DOHH2 (cell line): ENCODE data around the gene LENG8.

Experiments used
- EZH2phosphoT487 ChIP-seq: fragments of 200-600 bp; sonication (generic); IDR thresholded peaks from 2 replicates; pipeline ENCODE4 v1.6.1; 2017; ENCODE audit warnings: borderline replicate concordance, mild to moderate bottlenecking, antibody characterized with exemption, low read length, moderate library complexity, mixed read lengths
- TF ChIP-seq, protein P1 (sequence below): fragments of 200-600 bp; sonication (generic); IDR thresholded peaks from one replicate; pipeline ENCODE4 v1.5.1; 2014; ENCODE audit warnings: antibody characterized with exemption, mild to moderate bottlenecking, low read depth, low read length; ENCODE audit not compliant: poor library complexity, severe bottlenecking

DNA sequence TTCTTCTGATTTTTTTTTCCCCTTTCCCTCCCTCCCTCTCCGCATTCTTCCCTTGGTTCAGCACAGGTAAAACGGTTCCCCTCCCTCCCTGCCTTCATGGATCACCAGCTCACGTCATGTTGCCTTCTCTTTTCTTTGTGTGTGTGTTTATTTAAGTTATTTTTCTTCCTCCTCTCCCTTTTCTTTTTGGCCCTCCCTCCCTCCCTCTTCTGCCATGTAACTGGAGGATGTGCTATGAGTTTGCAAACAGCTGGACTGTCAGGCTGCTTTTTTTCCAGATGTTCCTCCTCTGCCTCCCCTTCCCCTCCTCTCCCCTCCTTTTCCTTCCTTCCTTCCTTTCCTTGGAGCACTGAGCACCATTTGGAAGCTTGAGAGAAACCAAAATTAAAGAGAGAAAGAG is 12.6 kb downstream of the LENG8 start:
- TF ChIP-seq EZH2phosphoT487, result no peak
- TF ChIP-seq, protein P1, sequence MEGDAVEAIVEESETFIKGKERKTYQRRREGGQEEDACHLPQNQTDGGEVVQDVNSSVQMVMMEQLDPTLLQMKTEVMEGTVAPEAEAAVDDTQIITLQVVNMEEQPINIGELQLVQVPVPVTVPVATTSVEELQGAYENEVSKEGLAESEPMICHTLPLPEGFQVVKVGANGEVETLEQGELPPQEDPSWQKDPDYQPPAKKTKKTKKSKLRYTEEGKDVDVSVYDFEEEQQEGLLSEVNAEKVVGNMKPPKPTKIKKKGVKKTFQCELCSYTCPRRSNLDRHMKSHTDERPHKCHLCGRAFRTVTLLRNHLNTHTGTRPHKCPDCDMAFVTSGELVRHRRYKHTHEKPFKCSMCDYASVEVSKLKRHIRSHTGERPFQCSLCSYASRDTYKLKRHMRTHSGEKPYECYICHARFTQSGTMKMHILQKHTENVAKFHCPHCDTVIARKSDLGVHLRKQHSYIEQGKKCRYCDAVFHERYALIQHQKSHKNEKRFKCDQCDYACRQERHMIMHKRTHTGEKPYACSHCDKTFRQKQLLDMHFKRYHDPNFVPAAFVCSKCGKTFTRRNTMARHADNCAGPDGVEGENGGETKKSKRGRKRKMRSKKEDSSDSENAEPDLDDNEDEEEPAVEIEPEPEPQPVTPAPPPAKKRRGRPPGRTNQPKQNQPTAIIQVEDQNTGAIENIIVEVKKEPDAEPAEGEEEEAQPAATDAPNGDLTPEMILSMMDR, result no peak
